Mammary epithelial cell (primary cell): ENCODE data around the gene SPATC1L.

ENCODE experiments used
- CTCF ChIP-seq, 2 donors: IDR thresholded peaks in 1 of 2; conservative IDR thresholded peaks in 1 of 2; 2 replicates each; pipeline ENCODE4 v1.5.1; 2011 to 2012; ENCODE audit warnings: inconsistent platforms in 2 of 2, low read length in 2 of 2, mild to moderate bottlenecking in 2 of 2, control low read depth in 1 of 2, low read depth in 1 of 2; ENCODE audit not compliant: insufficient read depth in 1 of 2; ENCODE audit errors: extremely low read depth in 1 of 2
- EZH2 ChIP-seq: IDR thresholded peaks from 2 replicates; pipeline ENCODE4 v1.6.1; 2012; ENCODE audit warnings: low read length, inconsistent platforms, borderline replicate concordance

GRCh38 chr21:46180778-46181391 lies 3.4 kb downstream of the SPATC1L start:
- TF ChIP-seq CTCF (conservative IDR thresholded peaks at IDR 0.05 in 1 of 2, IDR thresholded peaks at IDR 0.05 in 1 of 2; ENCODE audit: extremely low read depth in 1 of 2, insufficient read depth in 1 of 2, low read depth in 1 of 2, low read length in 2 of 2) (no peak), EZH2 (no peak)
